Measurements from ENCODE around the gene MELTF. TPM values are rescaled to one million over a fixed set of nuclear protein-coding genes. Genes with fewer than 3 reads are reported as not detected.

The MELTF gene
- polyA plus RNA-seq, 2 of the 4 experiments (the other 2 are of a cell fraction): 10.5 to 23.4 TPM

DNA sequence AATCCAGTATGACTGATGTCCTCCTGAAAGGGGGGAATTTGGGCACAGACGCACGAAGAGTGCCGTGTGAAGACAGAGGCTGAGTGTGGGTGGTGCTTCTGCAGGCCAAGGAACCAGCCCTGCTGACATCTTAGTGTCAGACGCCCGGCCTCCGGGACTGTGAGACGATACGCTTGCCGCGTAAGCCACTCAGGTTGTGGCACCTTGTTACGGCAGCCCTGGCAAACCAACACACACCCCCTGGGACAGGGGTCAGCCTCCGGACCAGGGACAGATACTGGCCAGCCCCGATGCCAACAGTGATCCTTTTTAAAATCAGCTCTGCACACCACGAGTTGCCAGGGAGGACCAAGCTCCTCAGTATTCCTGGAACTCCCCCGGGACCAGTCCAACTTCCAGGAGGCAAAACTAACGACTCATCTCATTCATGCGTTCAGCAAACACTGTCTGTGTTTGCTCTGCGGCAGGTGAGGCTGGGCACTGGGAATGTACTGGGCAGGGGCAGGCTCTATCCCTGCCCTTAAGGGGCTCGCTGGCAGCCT is 39.8 kb downstream of the MELTF start (continued):
- TF ChIP-seq FOSL2 (IDR thresholded peaks at IDR 0.05): no peak
- TF ChIP-seq FOSL2 (CRISPR knock-in tag; IDR thresholded peaks at IDR 0.05): no peak
- no peak for TF ChIP-seq TP53 (CRISPR knock-in tag; IDR thresholded peaks at IDR 0.05)
- TF ChIP-seq RAD21 (conservative IDR thresholded peaks at IDR 0.05 in 1 of 2, IDR thresholded peaks at IDR 0.05 in 1 of 2): no peak
- no peak for TF ChIP-seq ZFP36 (IDR thresholded peaks at IDR 0.05; ENCODE audit: borderline replicate concordance, partially characterized antibody)
- TF ChIP-seq HEYL (CRISPR knock-in tag; IDR thresholded peaks at IDR 0.05): no peak
- TF ChIP-seq, protein P1, sequence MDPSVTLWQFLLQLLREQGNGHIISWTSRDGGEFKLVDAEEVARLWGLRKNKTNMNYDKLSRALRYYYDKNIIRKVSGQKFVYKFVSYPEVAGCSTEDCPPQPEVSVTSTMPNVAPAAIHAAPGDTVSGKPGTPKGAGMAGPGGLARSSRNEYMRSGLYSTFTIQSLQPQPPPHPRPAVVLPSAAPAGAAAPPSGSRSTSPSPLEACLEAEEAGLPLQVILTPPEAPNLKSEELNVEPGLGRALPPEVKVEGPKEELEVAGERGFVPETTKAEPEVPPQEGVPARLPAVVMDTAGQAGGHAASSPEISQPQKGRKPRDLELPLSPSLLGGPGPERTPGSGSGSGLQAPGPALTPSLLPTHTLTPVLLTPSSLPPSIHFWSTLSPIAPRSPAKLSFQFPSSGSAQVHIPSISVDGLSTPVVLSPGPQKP (IDR thresholded peaks at IDR 0.05; ENCODE audit: low read depth, low read length): no peak
- TF ChIP-seq FOXS1 (CRISPR knock-in tag; IDR thresholded peaks at IDR 0.05): no peak

DNA sequence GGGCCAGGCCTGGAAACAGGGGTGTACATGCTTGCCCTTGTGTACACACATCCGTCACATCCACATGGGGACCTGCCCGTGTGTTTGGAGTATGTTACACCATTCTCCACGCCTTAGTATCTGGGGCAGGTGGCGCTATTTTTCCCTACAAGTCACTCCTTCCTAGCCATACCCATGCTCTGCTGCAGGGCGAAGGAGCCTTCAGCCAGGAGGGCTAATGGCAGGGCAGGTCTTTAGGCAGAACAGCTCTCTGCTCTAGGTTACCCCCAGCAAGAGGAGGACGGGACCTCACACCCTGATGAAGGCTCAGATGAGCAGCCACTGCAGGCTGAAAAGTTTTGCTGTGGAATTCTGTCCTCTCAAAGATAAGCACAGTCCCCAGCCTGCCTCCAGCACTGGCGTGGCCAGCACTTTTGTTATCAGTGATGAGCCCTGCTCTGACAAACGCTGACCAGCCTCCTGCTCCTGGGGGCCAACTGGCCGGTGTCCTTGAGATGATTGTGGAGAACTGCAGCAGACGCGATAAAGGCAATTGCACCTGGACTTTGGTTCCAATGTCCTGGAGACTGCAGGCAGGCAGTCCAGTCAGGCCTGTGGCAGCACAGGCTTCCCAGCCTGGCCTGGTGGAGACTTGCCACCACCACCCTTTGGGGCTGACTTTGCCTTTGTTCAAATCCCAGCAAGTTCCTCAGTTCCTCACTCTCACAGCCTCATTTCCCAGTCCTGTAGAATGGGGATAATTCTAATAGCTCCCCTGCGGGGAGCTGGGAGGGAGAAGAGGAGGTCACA is 41.2 kb downstream of the MELTF start:
- CTCF ChIA-PET: interaction anchor here (1.3 to 4.6 kb wide), 2 partner anchors 10 to 41 kb away, joined by 3 to 17 read pairs; partner anchors contain the start of gene MELTF
- FAIRE-seq (no peak), ATAC-seq (peak; percentile 80 to 88), DNase-seq (ENCODE audit: low read depth in 1 of 2, low spot score in 1 of 2) (peak in 1 of 2 experiments; percentile 44)
- no peak overlapping the region for H3K4me3 ChIP-seq
- TF ChIP-seq ZNF302 (CRISPR knock-in tag; IDR thresholded peaks at IDR 0.05): no peak
- no peak for TF ChIP-seq EHMT2 (IDR thresholded peaks at IDR 0.05; ENCODE audit: low read depth)
- TF ChIP-seq, protein P2, sequence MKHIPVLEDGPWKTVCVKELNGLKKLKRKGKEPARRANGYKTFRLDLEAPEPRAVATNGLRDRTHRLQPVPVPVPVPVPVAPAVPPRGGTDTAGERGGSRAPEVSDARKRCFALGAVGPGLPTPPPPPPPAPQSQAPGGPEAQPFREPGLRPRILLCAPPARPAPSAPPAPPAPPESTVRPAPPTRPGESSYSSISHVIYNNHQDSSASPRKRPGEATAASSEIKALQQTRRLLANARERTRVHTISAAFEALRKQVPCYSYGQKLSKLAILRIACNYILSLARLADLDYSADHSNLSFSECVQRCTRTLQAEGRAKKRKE (CRISPR knock-in tag; IDR thresholded peaks at IDR 0.05; ENCODE audit: low read depth): no peak
- no peak for TF ChIP-seq FOXS1 (CRISPR knock-in tag; IDR thresholded peaks at IDR 0.05)
- TF ChIP-seq, protein P3, sequence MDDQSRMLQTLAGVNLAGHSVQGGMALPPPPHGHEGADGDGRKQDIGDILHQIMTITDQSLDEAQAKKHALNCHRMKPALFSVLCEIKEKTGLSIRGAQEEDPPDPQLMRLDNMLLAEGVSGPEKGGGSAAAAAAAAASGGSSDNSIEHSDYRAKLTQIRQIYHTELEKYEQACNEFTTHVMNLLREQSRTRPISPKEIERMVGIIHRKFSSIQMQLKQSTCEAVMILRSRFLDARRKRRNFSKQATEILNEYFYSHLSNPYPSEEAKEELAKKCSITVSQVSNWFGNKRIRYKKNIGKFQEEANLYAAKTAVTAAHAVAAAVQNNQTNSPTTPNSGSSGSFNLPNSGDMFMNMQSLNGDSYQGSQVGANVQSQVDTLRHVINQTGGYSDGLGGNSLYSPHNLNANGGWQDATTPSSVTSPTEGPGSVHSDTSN (IDR thresholded peaks at IDR 0.05): no peak
- TF ChIP-seq NFE2L2 (conservative IDR thresholded peaks at IDR 0.05; ENCODE audit: low read length): no peak
- no peak for TF ChIP-seq RCOR1 (IDR thresholded peaks at IDR 0.05; ENCODE audit: low read depth, low read length)
- H3K27ac ChIP-seq: no peak overlapping the region
- POLR2A ChIA-PET: no interaction called here
- H3K4me1 ChIP-seq: no peaks in the 10 kb centered on the region
- no peak overlapping the region for H3K4me2 ChIP-seq
- 57% methylated on average over 10 of the region's 12 CpGs for WGBS (ENCODE audit: missing lambda C conversion rate)
- H3K9me3 ChIP-seq: no peaks in the 10 kb centered on the region

DNA sequence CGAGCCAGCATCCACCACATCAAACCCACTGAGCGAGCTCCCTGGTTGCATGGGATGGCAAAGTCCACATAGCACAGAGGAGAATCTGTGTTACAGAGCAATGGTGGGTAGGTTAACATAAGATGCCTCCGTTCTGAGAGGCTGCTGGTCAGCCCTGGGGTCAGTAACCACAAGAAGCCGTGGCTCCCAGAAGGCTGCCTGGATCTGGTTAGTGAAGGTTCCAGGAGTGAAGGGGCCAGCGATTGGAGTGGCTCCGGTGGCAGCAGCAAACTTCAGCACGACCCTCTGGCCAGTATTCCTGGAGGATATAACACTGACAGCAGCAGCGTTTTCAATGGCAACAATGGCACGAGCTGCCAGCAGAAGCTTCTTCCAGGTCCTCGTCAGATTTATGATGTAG is 42.6 kb downstream of the MELTF start:
- TF ChIP-seq, protein P2 (CRISPR knock-in tag; IDR thresholded peaks at IDR 0.05; ENCODE audit: low read depth): no peak
- TF ChIP-seq RARB (CRISPR knock-in tag; IDR thresholded peaks at IDR 0.05) (no peak), CHD2 (IDR thresholded peaks at IDR 0.05; ENCODE audit: low read length, partially characterized antibody) (no peak), ZNF302 (CRISPR knock-in tag; IDR thresholded peaks at IDR 0.05) (no peak), CHD4 (IDR thresholded peaks at IDR 0.05; ENCODE audit: borderline replicate concordance) (no peak), RFX5 (IDR thresholded peaks at IDR 0.05) (no peak)
- TF ChIP-seq, protein P3 (IDR thresholded peaks at IDR 0.05): no peak
- H3K9me3 ChIP-seq: 0 out of 3 replicates have a peak, but pooled peaks cover 4% of the 10 kb centered on the region
- POLR2A ChIA-PET: no interaction called here
- H3K4me2 ChIP-seq: no peak overlapping the region
- WGBS (ENCODE audit: missing lambda C conversion rate): 67% methylated on average over 7 of the region's 10 CpGs
- no peak overlapping the region for H3K27ac ChIP-seq
- ATAC-seq (no peak), FAIRE-seq (no peak), DNase-seq (ENCODE audit: low read depth in 1 of 2, low spot score in 1 of 2) (no peak)
- no peak overlapping the region for H3K4me3 ChIP-seq
- CTCF ChIA-PET: interaction anchor here (0.6 to 1.3 kb wide), 2 partner anchors 15 to 43 kb away, joined by 3 read pairs; partner anchors contain the start of gene MELTF
- H3K4me1 ChIP-seq: no peaks in the 10 kb centered on the region

Measured in A549 (cell line).